HCT116 (cell line): ENCODE results near the gene APOD. TPM values are rescaled to one million over a fixed set of nuclear protein-coding genes. Genes with fewer than 3 reads are reported as not detected.

Experiments used
- ATAC-seq: fragments of 200-7000 bp; cut with Tn5 transposase; 2 replicates; pipeline ENCODE4 v1.9.1; 2020; ENCODE audit warnings: mild to moderate bottlenecking, moderate library complexity
- BruUV-seq: library from RNA; stranded (reverse); fragments of 400-500 nt; replicated peaks from 2 replicates; lab custom pipeline; 2021; lab: Mats Ljungman, UMichigan
- CTCF ChIA-PET: fragments of 300-600 bp; sonication (Branson Sonifier 250); formaldehyde crosslinking; loops from one replicate; lab custom pipeline; 2021; ENCODE audit warnings: antibody characterized with exemption; lab: Charles Lee
- POLR2A ChIA-PET: fragments of 300-600, 350-600 bp; sonication (Branson Sonifier 250); formaldehyde crosslinking; loops from one replicate; lab custom pipeline; 2021; ENCODE audit warnings: antibody characterized with exemption; lab: Charles Lee
- RAD21 ChIA-PET, 2 experiments: fragments of 300-600 bp; sonication (Branson Sonifier 250); formaldehyde crosslinking; loops; one replicate each; lab custom pipeline; 2023; ENCODE audit warnings: low total read pairs in 2 of 2; ENCODE audit not compliant: uncharacterized antibody in 2 of 2, unreplicated experiment in 2 of 2, low non-redundant PET in 1 of 2; lab: Charles Lee
- DNase-seq: peaks from one replicate; pipeline ENCODE4 v3.0.0-alpha.2; 2010; ENCODE audit warnings: low read depth, low spot score
- H2AFZ ChIP-seq: fragments of 200-600 bp; shearing (Covaris generic), sonication (generic); 2 replicates; pipeline ENCODE4 v1.6.1; 2017; ENCODE audit warnings: low read depth, mixed run types, mixed read lengths, antibody characterized with exemption, low read length; ENCODE audit not compliant: poor library complexity, severe bottlenecking
- H3K27ac ChIP-seq: 2 replicates; pipeline ENCODE4 v1.5.1; 2012; ENCODE audit warnings: low read depth, low read length
- H3K27me3 ChIP-seq: fragments of 200-600 bp; sonication (generic); 2 replicates; pipeline ENCODE4 v1.6.1; 2016; ENCODE audit warnings: mixed run types, low read length, mixed read lengths; ENCODE audit not compliant: insufficient read depth
- H3K36me3 ChIP-seq, 2 experiments: fragments of 200-500 bp in 1 of 2; fragments of 200-600 bp in 1 of 2; sonication (Bioruptor generic) in 1 of 2; sonication (generic) in 1 of 2; 2 replicates each; pipeline versions ENCODE4 v1.5.1 to v1.6.1; 2014 to 2016; ENCODE audit warnings: low read length in 2 of 2, inconsistent platforms in 1 of 2, mixed read lengths in 1 of 2, mixed run types in 1 of 2; ENCODE audit not compliant: insufficient read depth in 2 of 2, control insufficient read depth in 1 of 2
- H3K4me1 ChIP-seq, 2 experiments: fragments of 200-600 bp in 1 of 2; sonication (generic) in 1 of 2; 2 replicates each; pipeline versions ENCODE4 v1.5.1 to v1.6.1; 2012 to 2017; ENCODE audit warnings: low read length in 2 of 2, inconsistent platforms in 1 of 2, mild to moderate bottlenecking in 1 of 2, mixed read lengths in 1 of 2, mixed run types in 1 of 2, moderate library complexity in 1 of 2; ENCODE audit not compliant: insufficient read depth in 2 of 2, control insufficient read depth in 1 of 2
- H3K4me2 ChIP-seq: fragments of 200-600 bp; sonication (generic); 2 replicates; pipeline ENCODE4 v1.6.1; 2017; ENCODE audit warnings: mixed run types, low read length, mixed read lengths
- H3K4me3 ChIP-seq, 2 experiments: fragments of 200-600 bp in 1 of 2; sonication (generic) in 1 of 2; replicated peaks in 1 of 2; 2 replicates each; pipeline ENCODE4 v1.5.1; 2011 to 2016; ENCODE audit warnings: low read length in 2 of 2, control low read depth in 1 of 2, low read depth in 1 of 2, mild to moderate bottlenecking in 1 of 2, mixed read lengths in 1 of 2, mixed run types in 1 of 2
- H3K79me2 ChIP-seq: fragments of 200-600 bp; sonication (generic); 2 replicates; pipeline ENCODE4 v1.6.1; 2017; ENCODE audit warnings: mild to moderate bottlenecking, mixed run types, low read length, moderate library complexity, mixed read lengths; ENCODE audit not compliant: insufficient read depth
- H3K9ac ChIP-seq: fragments of 200-600 bp; sonication (generic); 2 replicates; pipeline ENCODE4 v1.6.1; 2016; ENCODE audit warnings: low read length, mixed read lengths
- H3K9me2 ChIP-seq: fragments of 200-600 bp; sonication (generic), shearing (Covaris generic); 2 replicates; pipeline ENCODE4 v1.6.1; 2017; ENCODE audit warnings: mixed run types, mild to moderate bottlenecking, moderate library complexity; ENCODE audit not compliant: insufficient read depth
- H3K9me3 ChIP-seq, 2 experiments: fragments of 200-500 bp in 1 of 2; fragments of 200-600 bp in 1 of 2; sonication (Bioruptor generic) in 1 of 2; sonication (generic) in 1 of 2; 2 replicates each; pipeline ENCODE4 v1.6.1; 2014 to 2017; ENCODE audit warnings: low read length in 2 of 2, mixed read lengths in 2 of 2, inconsistent platforms in 1 of 2, low read depth in 1 of 2, mild to moderate bottlenecking in 1 of 2, mixed run types in 1 of 2, moderate library complexity in 1 of 2; ENCODE audit not compliant: control insufficient read depth in 1 of 2, insufficient read depth in 1 of 2
- H4K20me1 ChIP-seq: fragments of 200-600 bp; sonication (generic), shearing (Covaris generic); 2 replicates; pipeline ENCODE4 v1.6.1; 2017; ENCODE audit warnings: mixed run types, mild to moderate bottlenecking, moderate library complexity; ENCODE audit not compliant: insufficient read depth
- ATF3 ChIP-seq: IDR thresholded peaks from 2 replicates; pipeline ENCODE4 v1.6.1; 2012
- CBX3 ChIP-seq: IDR thresholded peaks from 2 replicates; pipeline ENCODE4 v1.6.1; 2012; ENCODE audit warnings: low read depth
- CEBPB ChIP-seq: IDR thresholded peaks from 2 replicates; pipeline ENCODE4 v1.6.1; 2012; ENCODE audit warnings: low read depth
- EGR1 ChIP-seq: IDR thresholded peaks from 2 replicates; pipeline ENCODE4 v1.6.1; 2012; ENCODE audit warnings: low read depth
- ELF1 ChIP-seq: IDR thresholded peaks from 2 replicates; pipeline ENCODE4 v1.6.1; 2012; ENCODE audit warnings: low read depth, borderline replicate concordance
- EZH2phosphoT487 ChIP-seq: fragments of 200-600 bp; IDR thresholded peaks from 2 replicates; pipeline ENCODE4 v1.6.1; 2018; ENCODE audit warnings: antibody characterized with exemption, borderline replicate concordance
- FOSL1 ChIP-seq: IDR thresholded peaks from 2 replicates; pipeline ENCODE4 v1.6.1; 2012; ENCODE audit warnings: low read depth
- MAX ChIP-seq: IDR thresholded peaks from 2 replicates; pipeline ENCODE4 v1.6.1; 2012
- RAD21 ChIP-seq: IDR thresholded peaks from 2 replicates; pipeline ENCODE4 v1.6.1; 2012; ENCODE audit warnings: low read depth, mild to moderate bottlenecking
- SIN3A ChIP-seq: IDR thresholded peaks from 2 replicates; pipeline ENCODE4 v1.6.1; 2012; ENCODE audit warnings: low read depth
- SP1 ChIP-seq: IDR thresholded peaks from 2 replicates; pipeline ENCODE4 v1.6.1; 2012; ENCODE audit warnings: low read depth
- SRF ChIP-seq: IDR thresholded peaks from 2 replicates; pipeline ENCODE4 v1.6.1; 2012; ENCODE audit warnings: low read depth
- YY1 ChIP-seq: IDR thresholded peaks from 2 replicates; pipeline ENCODE4 v1.6.1; 2011; ENCODE audit warnings: low read length, low read depth, moderate library complexity, mild to moderate bottlenecking; ENCODE audit not compliant: insufficient replicate concordance; ENCODE audit errors: extremely low read depth
- ZFX ChIP-seq: fragments of 450-650 bp; IDR thresholded peaks from 2 replicates; pipeline ENCODE4 v1.6.1; 2017
- intact Hi-C: fragments of 100-400 bp; cut with micrococcal nuclease; formaldehyde crosslinking; loops from 2 replicates; pipeline ENCODE4 v1.10.0; 2022
- total RNA-seq: library from RNA; stranded (reverse); gene quantifications from one replicate; pipeline ENCODE4 v1.2.1, GENCODE V29; 2021; ENCODE audit not compliant: unreplicated experiment
- TF ChIP-seq, protein P1 (sequence below), 3 experiments: fragments of 200-600 bp in 1 of 3; sonication (generic) in 1 of 3; IDR thresholded peaks in 2 of 3; conservative IDR thresholded peaks in 1 of 3; 2 replicates each; pipeline ENCODE4 v1.5.1; 2012 to 2017; ENCODE audit warnings: low read depth in 2 of 3, low read length in 2 of 3, antibody characterized with exemption in 1 of 3, borderline replicate concordance in 1 of 3, control low read depth in 1 of 3, mild to moderate bottlenecking in 1 of 3, mixed read lengths in 1 of 3, mixed run types in 1 of 3, moderate library complexity in 1 of 3; ENCODE audit not compliant: insufficient read depth in 1 of 3

Gene APOD
- total RNA-seq, 1 experiment from 2014 or later = 0.76 TPM

GRCh38 chr3:195574497-195575304 lies 9.0 kb downstream of the APOD start:
- Histone ChIP-seq H3K9me3 (no peaks in the 10 kb centered on the region), H3K4me1 (no peaks in the 10 kb centered on the region), H3K9me2 (no peaks in the 10 kb centered on the region), H3K9ac (no peak overlapping the region), H3K36me3 (no peaks in the 10 kb centered on the region), H3K27me3 (no peaks in the 10 kb centered on the region), H3K4me2 (no peak overlapping the region), H3K4me3 (no peak overlapping the region), H4K20me1 (no peaks in the 10 kb centered on the region), H2AFZ (no peak overlapping the region), H3K27ac (no peak overlapping the region), H3K79me2 (no peaks in the 10 kb centered on the region)
- ChIA-PET RAD21 (no interaction called here), CTCF (no interaction called here), POLR2A (no interaction called here)
- ATAC-seq = no peak
- intact Hi-C loops = no loop called here
- TF ChIP-seq FOSL1 = no peak
- no peak for TF ChIP-seq EGR1
- no peak for TF ChIP-seq ELF1
- BruUV-seq = no TSS peak
- no peak for DNase-seq

DNA sequence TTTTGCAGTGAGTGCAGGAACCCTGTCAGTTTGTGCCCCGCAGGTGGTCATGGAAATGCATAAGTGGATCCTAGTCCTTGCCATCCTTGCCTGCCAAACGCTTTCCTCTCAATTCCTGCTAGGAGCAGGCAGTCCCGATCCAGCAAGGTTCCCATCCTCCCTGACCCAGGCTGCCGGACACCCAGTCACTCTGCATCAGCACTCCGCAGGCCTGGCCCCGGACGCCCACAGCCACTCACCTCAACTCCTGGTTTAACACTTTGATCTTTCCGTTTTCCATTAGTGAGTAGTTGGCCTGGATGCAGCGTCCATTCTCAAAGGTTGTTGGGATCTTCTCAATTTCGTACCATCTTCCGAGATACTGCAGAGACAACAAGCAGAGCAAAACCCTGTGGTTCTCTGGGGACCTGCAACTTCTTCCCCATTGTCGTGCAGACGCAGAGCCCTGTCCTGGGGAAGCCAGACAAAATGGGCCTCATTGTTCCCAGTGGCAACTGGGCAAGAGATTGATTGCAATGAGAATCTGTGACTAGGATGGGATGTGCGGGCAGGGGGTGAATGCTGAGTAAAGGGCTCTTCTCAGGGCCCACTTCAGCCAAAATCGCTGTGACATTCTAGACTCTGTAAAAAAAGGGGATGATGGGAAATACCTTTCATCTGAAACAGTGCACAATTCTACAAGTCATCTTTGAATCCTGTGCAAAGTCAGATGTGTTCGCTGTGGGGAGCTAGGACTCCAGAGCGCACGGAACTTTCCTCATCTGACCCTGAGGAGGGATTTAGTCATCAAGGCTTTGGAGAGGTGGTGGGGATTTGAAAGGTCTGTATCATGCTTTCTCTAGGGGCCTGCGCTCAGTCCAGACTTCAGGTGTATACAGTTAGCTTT lies 9.9 kb downstream of the APOD start:
- TF ChIP-seq SP1 = no peak
- TF ChIP-seq SIN3A = no peak
- TF ChIP-seq EZH2phosphoT487 = no peak
- TF ChIP-seq ZFX = no peak
- TF ChIP-seq MAX = no peak
- no peak for TF ChIP-seq EGR1
- TF ChIP-seq RAD21 = no peak
- TF ChIP-seq SRF = no peak
- no peak for TF ChIP-seq ELF1
- no peak for TF ChIP-seq ATF3
- TF ChIP-seq, protein P1, sequence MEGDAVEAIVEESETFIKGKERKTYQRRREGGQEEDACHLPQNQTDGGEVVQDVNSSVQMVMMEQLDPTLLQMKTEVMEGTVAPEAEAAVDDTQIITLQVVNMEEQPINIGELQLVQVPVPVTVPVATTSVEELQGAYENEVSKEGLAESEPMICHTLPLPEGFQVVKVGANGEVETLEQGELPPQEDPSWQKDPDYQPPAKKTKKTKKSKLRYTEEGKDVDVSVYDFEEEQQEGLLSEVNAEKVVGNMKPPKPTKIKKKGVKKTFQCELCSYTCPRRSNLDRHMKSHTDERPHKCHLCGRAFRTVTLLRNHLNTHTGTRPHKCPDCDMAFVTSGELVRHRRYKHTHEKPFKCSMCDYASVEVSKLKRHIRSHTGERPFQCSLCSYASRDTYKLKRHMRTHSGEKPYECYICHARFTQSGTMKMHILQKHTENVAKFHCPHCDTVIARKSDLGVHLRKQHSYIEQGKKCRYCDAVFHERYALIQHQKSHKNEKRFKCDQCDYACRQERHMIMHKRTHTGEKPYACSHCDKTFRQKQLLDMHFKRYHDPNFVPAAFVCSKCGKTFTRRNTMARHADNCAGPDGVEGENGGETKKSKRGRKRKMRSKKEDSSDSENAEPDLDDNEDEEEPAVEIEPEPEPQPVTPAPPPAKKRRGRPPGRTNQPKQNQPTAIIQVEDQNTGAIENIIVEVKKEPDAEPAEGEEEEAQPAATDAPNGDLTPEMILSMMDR (IDR thresholded peaks at IDR 0.05 in 2 of 3, conservative IDR thresholded peaks at IDR 0.05 in 1 of 3; ENCODE audit: borderline replicate concordance in 1 of 3, insufficient read depth in 1 of 3, low read depth in 2 of 3, low read length in 2 of 3) = no peak
- no peak for TF ChIP-seq CBX3
- no peak for TF ChIP-seq YY1
- TF ChIP-seq FOSL1 = no peak
- TF ChIP-seq CEBPB = no peak
- RAD21 ChIA-PET = no interaction called here

More for the DNA sequence above, 9.9 kb downstream of the APOD start:
- intact Hi-C loops = no loop called here
- no peaks in the 10 kb centered on the region for H3K9me3 ChIP-seq
- H3K4me3 ChIP-seq = no peak overlapping the region
- ATAC-seq (no peak), DNase-seq (no peak)
- BruUV-seq = no TSS peak
- H3K27me3 ChIP-seq = no peaks in the 10 kb centered on the region
- no peaks in the 10 kb centered on the region for H3K79me2 ChIP-seq
- no peak overlapping the region for H3K27ac ChIP-seq
- ChIA-PET CTCF (no interaction called here), POLR2A (no interaction called here)
- no peaks in the 10 kb centered on the region for H3K9me2 ChIP-seq
- no peaks in the 10 kb centered on the region for H3K4me1 ChIP-seq
- no peak overlapping the region for H3K4me2 ChIP-seq
- H3K36me3 ChIP-seq = no peaks in the 10 kb centered on the region
- H3K9ac ChIP-seq = no peak overlapping the region
- H4K20me1 ChIP-seq = no peaks in the 10 kb centered on the region
- H2AFZ ChIP-seq = no peak overlapping the region
